ENCODE measurements around the gene SURF4.
"Not testable (repeated sequence)": the region's sequence is repeated elsewhere in the genome, so short reads cannot be mapped to it uniquely, and the experiment has no call there.

DNA sequence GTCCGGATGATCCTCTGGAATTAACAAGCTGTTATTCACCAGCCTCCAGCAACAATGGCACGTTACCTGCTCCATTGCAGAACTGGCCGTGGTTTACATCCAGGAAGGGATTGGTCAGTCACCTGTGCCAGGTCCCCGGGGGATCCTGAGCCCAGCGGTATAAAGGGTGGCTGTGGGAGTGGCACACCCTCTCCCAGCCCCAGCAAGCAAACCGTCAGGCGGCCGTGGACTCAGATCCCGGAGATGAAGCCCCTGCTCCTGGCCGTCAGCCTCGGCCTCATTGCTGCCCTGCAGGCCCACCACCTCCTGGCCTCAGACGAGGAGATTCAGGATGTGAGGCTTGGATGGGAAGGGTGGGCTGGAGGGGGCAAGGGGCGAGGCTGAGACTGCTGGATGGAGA lies 58.3 kb downstream of the SURF4 start:
- TF ChIP-seq, protein P1, sequence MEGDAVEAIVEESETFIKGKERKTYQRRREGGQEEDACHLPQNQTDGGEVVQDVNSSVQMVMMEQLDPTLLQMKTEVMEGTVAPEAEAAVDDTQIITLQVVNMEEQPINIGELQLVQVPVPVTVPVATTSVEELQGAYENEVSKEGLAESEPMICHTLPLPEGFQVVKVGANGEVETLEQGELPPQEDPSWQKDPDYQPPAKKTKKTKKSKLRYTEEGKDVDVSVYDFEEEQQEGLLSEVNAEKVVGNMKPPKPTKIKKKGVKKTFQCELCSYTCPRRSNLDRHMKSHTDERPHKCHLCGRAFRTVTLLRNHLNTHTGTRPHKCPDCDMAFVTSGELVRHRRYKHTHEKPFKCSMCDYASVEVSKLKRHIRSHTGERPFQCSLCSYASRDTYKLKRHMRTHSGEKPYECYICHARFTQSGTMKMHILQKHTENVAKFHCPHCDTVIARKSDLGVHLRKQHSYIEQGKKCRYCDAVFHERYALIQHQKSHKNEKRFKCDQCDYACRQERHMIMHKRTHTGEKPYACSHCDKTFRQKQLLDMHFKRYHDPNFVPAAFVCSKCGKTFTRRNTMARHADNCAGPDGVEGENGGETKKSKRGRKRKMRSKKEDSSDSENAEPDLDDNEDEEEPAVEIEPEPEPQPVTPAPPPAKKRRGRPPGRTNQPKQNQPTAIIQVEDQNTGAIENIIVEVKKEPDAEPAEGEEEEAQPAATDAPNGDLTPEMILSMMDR (IDR thresholded peaks at IDR 0.05), result not testable (repeated sequence)
- not testable (repeated sequence) for TF ChIP-seq ZFX (IDR thresholded peaks at IDR 0.05; ENCODE audit: borderline replicate concordance)

Data from 22Rv1 (cell line).